HG03175 (cell line): ENCODE data around the gene SLC6A3.
"Not testable (repeated sequence)": the region's sequence is repeated elsewhere in the genome, so short reads cannot be mapped to it uniquely, and the experiment has no call there.

ENCODE experiments used
- ATAC-seq: cut with Tn5 transposase; IDR thresholded peaks from one replicate; pipeline ENCODE4 v1.9.1; 2021; ENCODE audit warnings: mild to moderate bottlenecking, moderate library complexity; ENCODE audit not compliant: unreplicated experiment

Gene SLC6A3

DNA sequence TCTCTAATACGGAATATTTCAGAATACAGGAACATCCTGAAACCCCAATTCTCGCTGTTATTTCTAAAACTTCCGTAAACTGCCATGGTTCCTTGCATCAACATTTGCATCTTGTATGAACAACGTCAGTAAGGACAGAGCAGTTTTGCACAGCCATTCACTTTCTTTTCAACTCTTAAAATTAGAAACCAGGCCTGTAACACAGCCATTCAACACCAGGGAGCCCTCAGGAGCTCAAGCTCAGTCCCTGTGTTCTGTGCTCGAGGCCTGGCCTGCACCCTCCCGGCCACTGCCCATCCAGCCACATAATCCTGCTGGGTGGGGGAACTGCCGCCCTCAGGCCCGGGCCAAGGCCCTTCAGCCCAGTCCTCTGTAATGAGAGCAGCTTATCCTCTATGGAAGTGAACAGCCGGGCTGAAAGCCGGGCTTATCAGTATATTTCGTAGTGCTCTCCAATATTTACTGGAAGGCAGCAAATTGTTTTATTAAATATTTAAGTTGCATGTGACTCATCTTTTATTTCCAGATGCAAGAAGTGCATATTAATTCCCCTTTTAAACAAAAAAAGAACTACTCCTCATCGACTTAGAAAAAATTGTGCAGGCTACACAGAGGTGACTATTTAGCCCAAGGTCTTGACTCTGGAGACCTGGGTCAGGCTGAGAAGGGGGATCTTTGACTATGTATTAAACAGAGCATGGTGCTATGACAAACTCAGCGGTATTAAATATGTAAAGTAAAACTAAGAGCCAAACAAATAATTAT is 33.2 kb upstream of the SLC6A3 start:
- no peak for ATAC-seq

DNA sequence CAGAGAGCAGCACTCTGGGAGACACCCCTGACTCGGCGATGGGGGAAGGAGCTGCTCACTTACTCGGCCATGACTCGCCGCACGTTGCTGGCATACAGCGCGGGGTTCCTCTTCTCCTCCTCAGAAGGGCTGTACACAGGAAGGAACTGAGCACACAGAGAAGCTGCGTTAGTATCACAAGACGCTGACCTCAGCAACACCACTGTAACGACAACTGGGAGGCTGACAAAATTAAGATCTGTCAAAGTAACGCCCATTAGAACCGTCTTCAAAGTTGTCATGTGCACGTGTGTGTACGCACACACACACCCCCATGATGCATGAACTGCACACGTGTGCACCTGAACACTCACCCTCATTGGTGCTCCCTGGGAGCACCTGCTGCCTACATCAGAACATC is 32.1 kb upstream of the SLC6A3 start:
- no peak for ATAC-seq

DNA sequence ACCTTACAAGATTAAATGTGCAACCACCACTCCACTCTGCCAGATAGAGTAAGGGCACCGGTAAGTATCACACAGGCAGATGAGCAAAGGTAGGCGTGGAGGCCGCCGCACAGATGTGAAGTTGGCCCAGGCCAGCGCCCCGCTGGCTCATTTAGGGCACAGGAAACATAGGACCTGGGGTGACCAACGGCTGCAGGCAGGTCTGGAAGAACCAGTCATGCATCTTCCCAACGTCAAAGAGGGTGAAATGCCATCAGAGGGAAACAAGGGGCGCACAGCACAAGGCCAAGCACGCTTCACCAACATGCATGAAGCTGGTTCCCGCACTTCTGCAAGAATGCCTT is 31.7 kb upstream of the SLC6A3 start:
- ATAC-seq = no peak

DNA sequence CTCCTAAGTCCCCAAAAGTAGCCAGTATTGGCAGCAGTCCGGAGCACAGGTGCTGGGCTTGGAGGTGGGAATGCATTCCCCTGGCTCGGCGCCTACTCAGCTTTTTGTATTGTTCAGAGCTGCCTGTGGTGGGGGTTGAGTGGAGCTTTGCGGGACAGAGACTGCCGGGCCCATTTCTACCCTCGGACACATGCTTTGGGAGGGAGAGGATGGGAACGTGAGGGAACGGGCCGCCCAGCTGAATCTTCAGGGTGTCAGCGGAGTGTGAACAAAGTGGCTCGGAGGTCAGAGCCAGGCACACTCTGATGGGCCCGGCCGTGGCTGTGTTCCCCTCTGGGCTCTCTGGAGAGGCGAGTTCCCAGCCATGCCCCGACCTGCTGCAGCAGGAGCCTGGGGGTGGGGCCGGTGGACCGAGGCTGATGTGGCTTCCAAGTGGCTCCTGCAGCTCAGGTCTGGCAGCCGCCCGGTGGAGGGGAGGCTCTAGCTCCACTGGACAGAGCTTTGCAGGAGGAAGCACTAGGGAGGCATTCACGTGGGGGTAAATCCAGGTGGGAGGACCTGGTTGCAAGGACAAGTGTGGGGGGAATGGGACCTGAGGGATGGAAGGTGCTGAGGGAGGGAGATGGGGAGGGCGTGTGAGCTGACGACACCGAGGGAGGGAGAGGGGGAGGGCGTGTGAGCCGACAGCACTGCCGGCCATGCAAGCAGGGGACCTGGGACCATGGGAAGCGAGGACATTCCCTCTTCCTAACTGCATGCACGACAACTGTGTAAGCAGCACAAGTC is 31.1 kb upstream of the SLC6A3 start:
- ATAC-seq = no peak

DNA sequence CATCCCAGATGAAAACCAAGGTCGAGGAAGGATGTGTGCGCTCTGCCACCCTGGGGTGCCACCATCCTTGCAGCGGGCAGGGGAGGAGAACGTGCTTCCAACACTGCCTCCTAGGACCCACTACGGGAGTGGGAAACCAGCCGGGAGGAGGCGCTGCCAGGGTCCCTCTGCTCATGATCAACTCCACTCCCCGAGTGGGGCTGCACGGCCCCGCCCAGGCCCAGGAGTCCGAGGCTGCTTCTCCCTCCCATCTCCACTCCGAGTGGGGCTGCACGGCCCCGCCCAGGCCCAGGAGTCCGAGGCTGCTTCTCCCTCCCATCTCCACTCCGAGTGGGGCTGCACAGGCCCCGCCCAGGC is 30.3 kb upstream of the SLC6A3 start:
- ATAC-seq = not testable (repeated sequence)

DNA sequence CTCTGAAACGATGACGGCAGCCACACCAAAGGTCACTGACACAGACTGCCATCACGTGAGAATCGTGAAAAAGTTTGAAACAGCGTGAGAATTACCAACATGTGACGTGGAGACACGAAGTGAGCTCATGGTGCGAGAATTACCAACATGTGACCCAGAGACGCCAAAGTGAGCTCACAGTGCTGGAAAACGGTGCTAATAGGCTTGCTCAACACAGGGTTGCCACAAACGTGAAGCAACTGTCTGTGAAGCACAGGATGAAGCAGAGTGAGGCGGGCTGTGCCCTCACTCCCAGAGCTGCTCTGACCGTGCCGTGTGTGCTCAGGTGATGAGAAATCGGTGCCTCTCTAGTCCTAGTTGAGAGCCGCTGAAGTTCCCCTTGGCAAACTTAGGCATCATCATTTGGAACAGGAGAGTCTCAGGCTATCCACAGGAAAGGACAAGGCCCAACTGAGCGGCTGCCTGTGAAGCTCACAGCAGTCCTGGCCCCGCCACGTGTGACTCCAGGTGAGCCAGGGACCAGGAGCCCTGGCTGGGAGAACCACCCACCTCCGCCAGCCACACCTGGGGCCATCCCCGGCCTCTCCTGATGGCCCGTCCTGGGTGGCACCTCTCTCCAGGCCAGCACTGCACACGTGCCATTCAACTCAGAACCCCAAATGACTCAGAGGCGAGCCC is 29.8 kb upstream of the SLC6A3 start:
- no peak for ATAC-seq

DNA sequence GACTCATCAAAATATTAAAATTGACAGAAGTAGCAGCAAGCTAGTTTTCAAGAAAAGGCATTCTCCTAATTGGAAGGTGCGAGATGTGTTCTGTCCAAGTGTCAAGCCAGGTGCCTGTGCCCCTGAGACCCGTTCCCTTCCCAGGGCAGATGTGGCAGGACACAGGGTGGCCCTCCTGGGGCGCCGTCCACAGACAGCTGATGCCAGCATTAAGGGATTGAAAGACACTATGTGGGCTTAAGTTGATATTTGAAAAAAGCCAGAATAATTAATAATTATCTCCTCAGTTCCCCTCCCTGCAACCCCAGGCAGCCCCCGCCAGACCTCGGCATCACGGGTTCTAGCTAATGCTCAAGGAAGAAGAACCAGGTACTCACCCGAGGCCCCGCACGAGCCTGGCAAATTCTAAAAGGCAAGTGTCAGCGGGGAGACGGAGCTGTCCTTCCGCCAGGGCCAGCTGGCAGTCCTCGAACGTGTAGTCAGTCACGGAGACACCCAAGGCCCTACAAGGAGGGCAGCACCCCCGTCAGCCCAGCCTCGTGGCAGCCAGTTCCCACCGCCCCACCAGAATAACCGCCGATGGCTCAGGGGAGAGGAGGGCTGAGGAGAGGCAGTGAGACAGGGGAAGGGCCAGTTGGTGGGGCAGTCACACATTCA is 29.1 kb upstream of the SLC6A3 start:
- no peak for ATAC-seq

DNA sequence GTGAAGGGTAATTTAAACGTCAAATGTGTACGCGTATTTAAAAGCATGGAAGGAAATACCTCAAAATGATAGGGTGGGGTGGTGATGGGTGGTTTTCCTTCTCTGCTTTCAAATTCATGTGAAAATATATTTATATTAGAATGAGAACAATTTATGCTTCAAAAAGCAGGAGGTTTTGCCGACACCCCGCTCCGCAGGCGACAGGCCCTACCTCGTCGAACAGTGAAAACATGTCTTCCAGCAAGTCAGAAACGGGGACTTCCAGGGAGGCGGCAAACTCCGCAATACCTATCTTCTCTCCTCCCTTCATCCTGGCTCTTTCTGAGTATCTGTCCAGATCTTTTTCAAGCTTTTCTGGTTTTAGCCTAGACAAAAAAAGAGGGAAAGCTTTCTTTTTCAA is 28.5 kb upstream of the SLC6A3 start:
- no peak for ATAC-seq

DNA sequence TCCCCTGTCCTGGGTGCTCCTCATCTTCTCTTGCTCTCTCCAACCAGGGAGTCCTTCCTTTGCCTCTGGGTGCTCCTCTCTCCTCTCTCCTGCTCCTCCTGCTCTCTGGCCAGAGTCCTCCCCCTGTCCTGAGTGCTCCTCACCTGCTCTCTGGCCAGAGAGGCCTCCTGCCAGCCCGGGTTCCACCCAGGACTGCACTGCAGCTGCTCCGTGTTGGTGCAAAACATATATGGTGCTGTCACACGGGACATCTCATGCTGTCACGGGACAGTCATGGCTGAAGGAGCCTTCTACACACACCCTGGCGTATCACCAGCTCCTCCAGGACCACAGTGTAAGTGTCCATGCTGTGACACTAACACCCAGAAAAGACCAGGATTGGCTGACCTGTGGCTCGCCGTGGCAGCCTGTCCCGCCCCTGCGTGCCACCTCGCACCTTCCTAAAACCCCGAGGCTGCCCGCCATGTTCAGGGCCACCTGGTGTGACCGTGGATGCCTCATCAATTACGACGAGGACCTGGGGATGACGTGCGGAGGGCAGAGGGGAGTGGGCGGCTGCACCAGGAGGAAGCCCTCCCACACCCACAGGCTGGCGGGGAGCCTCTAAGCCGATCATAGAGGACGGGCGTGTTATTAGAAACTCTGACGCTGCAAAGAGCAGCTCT is 27.9 kb upstream of the SLC6A3 start:
- no peak for ATAC-seq

DNA sequence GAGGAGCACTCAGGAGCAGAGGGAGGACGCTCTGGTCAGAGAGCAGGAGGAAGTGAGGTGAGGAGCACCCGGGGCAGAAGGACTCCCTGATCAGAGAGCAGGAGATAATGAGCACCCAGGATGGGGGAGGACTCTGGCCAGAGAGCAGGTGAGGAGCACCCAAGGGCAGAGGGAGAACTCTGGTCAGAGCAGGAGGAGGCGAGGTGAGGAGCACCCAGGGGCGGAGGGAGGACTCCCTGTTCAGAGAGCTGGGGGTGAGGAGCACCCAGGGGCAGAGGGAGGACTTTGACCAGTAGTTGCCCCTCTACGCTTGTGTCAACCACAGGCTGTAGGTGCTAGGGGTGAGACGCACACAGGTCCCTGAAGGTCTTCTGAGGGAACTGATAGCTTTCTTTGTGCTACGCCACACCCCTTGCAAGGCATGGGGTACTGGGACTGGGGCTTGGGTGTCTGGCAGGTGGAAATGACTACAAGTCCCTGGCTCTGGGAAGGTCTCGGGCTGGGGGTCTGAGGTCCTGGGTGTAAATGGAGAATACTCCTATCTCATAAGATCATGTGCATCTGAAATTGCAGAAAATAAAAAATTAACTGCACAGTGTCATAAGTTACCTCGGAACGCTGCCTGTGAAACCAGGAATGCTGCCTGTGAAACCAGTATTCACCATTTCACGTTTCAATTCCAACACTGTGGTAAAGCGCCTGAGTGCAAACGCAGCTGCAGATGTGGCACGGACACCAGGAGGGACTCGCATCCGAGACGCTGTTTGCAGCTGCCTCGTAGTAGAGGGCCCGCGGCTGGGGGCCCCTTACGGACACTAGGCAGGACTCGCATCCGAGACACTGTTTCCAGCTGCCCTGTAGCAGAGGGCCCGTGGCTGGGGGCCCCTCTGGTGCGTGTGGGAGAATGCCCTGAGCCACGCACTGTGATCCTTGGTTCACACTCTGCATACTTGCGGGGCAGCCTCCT is 27.0 kb upstream of the SLC6A3 start:
- no peak for ATAC-seq

DNA sequence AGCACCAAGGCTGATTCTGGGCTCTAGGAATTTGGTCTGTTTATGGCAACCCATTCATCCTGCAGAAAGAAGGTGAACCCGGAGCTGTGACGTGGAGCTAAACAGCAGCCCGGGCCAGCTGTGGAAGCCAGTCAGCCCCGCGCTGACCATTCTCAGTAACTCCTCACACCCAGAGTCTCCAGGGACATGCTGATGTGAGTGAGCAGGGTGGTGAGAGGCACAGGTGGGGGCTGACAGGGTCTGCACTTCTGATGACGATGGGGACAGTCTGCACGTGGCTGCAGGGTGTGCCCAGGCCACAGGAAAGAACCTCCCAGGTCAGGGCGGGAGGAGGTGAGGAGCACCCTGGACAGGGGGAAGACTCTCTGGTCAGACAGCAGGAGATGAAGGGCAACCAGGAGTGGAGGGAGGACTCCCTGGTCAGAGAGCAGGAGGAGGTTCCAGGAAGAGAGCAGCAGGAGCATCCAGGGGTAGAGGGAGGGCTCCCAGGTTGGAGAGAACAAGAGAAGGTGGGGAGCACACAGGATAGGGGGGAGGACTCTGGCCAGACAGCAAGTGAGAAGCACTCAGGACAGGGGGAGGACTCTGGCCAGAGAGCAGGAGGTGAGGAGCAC is 26.1 kb upstream of the SLC6A3 start:
- no peak for ATAC-seq

DNA sequence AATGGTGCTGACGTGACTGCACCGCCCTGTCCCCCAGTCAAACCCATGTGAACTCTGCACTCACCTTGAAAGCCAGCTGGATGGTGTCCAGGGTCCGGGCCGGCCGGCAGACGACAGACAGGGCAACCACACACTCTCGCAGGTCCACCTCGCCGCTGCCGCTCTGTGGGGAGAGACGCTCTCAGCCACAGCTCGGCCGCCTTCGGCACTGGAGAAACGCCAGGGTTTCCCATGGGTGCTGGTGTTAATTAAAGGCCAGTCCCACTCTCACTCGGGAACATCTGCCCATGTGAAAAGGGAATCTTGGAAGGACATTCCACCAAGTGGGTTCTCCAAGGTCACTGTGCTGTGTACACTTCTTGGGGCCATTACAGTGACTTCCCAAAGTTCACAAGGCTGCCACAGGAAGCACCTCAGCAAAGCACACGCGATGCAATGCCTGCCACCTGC is 25.5 kb upstream of the SLC6A3 start:
- ATAC-seq = no peak

DNA sequence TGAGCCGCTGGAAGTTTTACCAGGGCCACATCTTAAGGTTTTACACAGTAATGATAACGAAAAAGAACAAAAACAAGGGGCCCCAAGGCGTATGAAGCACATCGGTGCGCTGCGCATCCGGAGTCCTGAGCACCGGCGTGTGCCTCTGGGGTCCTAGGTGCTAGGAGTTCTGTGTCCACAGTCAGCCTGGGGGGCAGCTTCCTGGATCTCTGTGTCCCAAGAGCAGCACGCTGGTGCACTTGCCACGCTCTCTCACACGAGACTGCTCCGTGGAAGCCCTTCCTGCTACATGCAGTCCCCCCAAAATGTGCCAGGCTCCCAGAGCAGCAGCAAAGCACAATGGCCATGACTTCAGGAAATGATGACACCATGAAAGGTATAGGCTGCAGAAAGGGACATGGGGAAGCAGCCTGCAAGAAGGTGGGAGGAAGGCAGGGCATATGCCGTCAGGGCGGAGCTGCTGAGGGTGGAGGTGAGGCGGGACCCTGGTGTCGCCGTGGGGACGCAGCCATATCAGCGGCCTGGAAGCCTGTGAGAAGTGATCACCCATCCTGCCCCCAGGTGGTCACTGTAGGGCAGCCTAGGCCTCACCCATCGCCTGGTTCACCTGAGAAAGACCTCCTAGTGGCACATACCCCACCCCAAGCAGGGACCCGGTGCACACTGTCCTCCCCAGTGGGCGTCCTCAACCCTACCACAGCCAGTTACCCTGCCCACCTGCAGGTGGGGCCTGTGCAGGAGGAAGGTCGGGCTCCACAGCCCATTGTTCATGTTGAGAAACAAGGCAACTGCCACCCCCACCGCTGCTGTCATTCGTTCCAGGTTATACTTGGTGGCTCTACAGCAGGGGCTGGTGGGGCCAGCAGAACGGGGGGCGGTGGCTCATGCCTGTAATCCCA is 23.6 kb upstream of the SLC6A3 start:
- no peak for ATAC-seq

DNA sequence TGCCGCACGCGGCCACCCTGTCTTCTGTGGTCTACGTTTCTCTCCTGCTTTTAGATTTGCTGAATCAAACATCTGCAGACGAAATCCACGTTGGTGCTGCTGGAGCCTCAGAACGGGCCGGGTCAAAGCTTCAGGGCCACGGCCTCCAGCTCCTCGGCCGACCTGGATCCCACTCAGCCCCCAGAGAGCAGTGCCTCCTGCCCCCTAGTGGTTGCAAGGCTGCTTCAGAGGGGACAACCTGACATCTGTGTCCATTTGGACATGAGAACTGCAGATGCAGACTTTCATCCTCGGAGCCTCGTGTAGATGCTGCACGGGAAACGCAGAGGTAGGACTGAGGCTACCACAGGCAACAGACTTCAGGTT is 23.0 kb upstream of the SLC6A3 start:
- ATAC-seq = no peak

DNA sequence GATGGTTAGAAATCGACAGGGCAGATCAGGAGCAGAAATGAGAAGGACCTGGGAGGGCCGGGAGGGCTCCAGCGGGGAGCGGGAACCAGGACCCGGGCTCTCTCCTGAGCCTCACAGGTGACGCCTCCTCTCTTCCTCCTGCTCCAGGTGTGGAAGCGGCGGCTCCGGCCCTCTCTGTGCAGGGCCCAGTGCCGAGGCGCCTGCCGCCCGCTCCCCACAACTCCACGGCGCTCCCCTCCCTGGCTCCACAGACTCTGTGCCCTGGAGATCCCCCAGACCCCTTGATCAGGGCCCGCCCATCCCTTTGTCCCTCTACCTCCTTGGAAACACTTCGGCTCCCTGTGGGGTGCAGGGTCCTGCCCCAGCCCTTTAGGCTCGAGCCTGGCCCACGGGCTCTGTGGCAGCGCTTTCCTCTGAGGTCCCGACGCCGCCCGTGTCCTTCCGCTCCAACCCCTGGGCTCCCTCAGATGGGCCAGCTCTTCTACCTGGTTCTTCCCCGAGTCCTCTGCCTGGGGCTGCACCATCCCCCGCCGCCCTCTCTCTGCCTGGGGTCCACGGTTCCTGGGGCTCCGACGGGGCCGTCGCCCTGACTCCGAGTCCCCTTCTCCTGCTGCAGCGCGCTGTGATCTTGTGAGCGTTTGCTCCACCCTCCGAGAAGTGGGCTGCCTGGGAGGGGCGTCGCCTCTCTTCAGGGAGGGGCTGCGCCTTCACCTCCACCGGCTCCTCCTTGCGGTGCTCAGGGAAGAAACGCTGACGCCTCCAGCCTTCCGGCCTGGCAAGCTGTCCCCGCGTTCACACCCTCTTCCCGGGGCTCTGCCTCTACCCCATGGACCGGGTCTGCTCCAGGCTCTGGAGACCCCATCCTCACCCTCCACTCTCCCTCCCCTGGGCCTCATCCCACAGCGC is 22.4 kb upstream of the SLC6A3 start:
- ATAC-seq = no peak

DNA sequence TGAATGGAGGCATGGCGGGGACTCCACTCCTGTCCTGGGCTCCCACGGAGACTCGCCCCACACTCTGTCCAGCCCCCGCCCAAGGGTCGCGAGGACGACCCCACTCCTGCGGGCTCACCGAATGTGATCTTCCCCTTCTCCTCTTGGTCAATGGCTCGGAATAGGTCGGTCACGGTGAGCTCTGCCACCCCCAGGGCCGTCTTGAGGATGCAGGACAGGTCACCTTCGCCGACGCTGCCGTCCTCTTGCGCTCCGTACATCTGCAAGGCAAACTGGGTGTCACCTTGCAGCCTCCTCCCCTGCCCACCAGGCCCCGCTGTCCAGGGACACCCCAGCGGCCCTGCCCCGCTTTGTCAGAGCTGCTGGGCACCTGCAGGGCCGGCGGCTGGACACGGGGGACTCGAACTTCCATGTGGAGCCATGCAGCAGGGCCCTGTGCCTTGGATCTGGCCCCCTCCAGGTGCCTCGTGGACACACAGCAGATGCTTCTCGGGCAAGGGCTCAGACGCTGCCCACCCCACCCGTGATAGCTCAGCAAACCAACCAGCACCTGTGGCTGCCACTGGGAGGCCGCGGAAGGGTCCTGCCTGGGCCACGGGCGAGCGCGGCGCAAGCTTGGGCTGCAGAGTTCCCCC is 21.5 kb upstream of the SLC6A3 start:
- ATAC-seq = no peak

DNA sequence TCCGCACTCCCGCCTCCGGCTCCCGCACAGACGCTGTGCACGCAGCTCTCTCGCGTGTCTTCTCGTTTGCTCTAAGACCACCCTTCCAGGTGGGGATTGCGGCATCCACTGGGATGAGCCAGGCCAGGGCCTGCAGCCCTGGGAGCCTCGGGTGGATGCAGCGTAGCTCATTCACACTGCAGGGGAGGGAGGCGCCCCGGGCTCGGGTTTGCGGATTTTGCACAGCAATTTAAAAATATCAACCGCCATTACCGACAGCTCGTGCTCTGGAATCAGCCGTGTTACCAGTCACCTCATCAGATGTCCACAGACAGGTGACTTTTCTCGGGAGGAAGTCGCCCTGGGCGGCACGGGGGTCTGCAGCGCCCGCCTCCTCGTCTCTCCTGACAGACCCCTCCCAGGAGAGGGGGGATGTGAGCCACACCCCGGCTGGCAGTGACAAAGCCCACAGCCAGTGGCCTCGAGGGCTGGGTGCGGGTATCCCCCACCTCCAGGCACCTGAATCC is 20.8 kb upstream of the SLC6A3 start:
- ATAC-seq = no peak
